ENCODE results near the gene SAXO1.
"Not testable (repeated sequence)": the region's sequence is repeated elsewhere in the genome, so short reads cannot be mapped to it uniquely, and the experiment has no call there.

Gene SAXO1

GRCh38 chr9:19033015-19033414, at the start of gene SAXO1:
Gene SAXO1, minus strand, starts transcription at chr9:19033209. Its CDS starts 301 bp downstream, at chr9:19032908.
- no peak for DNase-seq

GRCh38 chr9:19074836-19075235, 41.8 kb upstream of the SAXO1 start:
- peak; percentile 54 for DNase-seq

GRCh38 chr9:19074229-19074628, 41.2 kb upstream of the SAXO1 start:
- DNase-seq = no peak

GRCh38 chr9:19057033-19057432, 24.0 kb upstream of the SAXO1 start:
- no peak for DNase-seq

- DNase-seq = no peak
These were observed 17.9 kb upstream of the SAXO1 start for GRCh38 chr9:19050637-19051591.

- peak; percentile 3 for DNase-seq
These were observed 17.1 kb upstream of the SAXO1 start for GRCh38 chr9:19049917-19050636.

GRCh38 chr9:19048966-19049916, 16.2 kb upstream of the SAXO1 start, which contains the start of gene RRAGA:
Gene RRAGA, plus strand, starts transcription at chr9:19049427. Its CDS starts 233 bp downstream, at chr9:19049660.
- peak; percentile 94 for DNase-seq

- DNase-seq = no peak
These were observed 3.6 kb upstream of the SAXO1 start for GRCh38 chr9:19036611-19037010.

- DNase-seq = no peak
These were observed 603 bp downstream of the SAXO1 start for GRCh38 chr9:19032406-19032805.

- DNase-seq = no peak
These were observed 2.1 kb downstream of the SAXO1 start for GRCh38 chr9:19030899-19031298.

GRCh38 chr9:19028835-19029451, 4.1 kb downstream of the SAXO1 start:
- peak; percentile 61 for DNase-seq

- DNase-seq = no peak
These were observed 5.2 kb downstream of the SAXO1 start for GRCh38 chr9:19027825-19028224.

- DNase-seq = no peak
These were observed 6.6 kb downstream of the SAXO1 start for GRCh38 chr9:19026375-19026774.

GRCh38 chr9:19023078-19023477, 9.9 kb downstream of the SAXO1 start:
- DNase-seq = no peak

GRCh38 chr9:19022206-19022605, 10.8 kb downstream of the SAXO1 start:
- no peak for DNase-seq

- not testable (repeated sequence) for DNase-seq
These were observed 11.4 kb downstream of the SAXO1 start for GRCh38 chr9:19021649-19022048.

GRCh38 chr9:19020886-19021455, 12.0 kb downstream of the SAXO1 start:
- no peak for DNase-seq

GRCh38 chr9:19018201-19018600, 14.8 kb downstream of the SAXO1 start:
- DNase-seq = no peak

- DNase-seq = no peak
These were observed 23.5 kb downstream of the SAXO1 start for GRCh38 chr9:19009391-19009965.

- DNase-seq = no peak
These were observed 32.9 kb downstream of the SAXO1 start for GRCh38 chr9:19000133-19000532.

GRCh38 chr9:18999173-18999785, 33.7 kb downstream of the SAXO1 start:
- DNase-seq = no peak

Data from HCEC 1CT (cell line).